DMS53 treated with DMSO at 0.1 percent for 48 hours (cell line): Measurements from ENCODE around the gene WEE1.
"Not testable (repeated sequence)": the region's sequence is repeated elsewhere in the genome, so short reads cannot be mapped to it uniquely, and the experiment has no call there.

Experiments
- DNase-seq: peaks from one replicate; lab custom pipeline; 2025; ENCODE audit not compliant: unreplicated experiment; lab: John Stamatoyannopoulos, UW

Gene WEE1

DNA sequence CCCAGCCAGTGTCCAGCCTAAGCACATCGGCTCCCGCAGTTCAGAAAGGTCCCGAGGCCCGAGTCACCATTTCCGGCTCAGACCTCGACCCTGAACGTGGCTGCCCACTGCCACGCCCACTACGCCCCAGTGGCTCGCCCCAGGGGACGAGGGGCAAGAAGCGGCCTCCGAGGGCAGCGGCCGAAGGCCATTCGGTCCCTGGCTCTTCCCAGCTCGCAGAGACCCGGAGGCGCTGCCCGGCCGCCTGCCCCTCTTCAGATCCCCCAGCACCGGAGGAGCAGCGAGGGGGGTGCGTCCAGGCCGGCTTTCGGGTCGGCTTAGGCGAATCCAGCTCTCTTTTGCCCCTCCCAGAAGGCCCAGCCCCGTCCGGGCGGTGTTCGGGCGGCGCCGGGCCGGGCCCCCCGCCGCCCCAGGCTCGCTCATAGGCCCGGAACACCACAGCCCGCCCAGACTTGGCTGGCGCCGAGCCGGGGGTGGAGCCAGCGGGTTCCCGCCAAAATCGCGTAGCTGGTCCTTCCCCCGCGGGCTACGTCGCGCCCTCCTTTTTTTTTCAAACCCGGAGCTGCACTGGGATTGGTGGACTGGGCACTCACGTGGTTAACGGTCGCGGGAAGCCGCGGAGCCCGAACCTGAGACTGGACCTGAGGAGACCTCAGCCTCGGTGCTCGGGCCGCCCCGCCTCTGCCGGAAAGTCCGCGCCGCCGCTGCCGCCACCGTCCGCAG lies at the start of gene WEE1:
Gene WEE1, plus strand, starts transcription at position 619 of the 723 bp plus-strand sequence. CDS start 264 bp downstream, outside the sequence.
- DNase-seq: peak; percentile 95

DNA sequence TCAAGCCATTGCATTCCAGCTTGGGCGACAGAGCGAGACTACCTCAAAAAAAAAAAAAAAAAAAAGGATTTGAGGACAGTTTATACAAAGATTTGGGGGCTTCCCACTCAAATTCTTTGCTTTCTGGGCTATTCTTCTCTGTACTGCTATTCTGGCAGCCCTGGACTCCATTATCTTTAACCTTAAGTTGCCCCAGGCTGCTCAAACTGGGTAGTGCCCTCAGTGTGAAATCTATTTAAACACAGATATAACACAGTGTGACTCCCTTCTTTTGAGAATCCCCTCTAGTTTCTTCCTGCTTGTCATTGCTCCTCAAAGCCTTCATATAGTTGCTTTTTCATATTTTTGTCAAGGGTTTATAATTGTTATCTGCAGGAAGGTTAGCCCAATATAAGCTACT lies 49.5 kb upstream of the WEE1 start:
- DNase-seq: no peak

DNA sequence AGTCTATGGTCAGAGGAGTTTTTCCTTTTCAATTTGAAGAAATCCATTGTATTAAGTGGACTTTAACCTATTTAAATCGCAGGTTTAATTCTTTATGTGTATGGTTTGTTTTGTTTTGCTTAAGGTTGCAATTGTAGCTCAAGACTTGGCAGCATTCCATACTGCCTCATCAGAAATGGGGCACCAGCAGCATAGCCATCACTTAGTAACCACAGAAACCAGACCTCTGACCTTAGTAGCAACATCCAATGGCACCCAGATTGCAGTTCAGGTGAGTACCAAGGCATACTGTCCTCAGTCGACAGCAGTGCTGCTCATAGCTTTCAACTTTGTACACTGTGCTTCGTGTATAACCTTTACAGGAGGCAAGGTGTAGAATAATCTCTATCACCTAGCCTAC lies 48.4 kb upstream of the WEE1 start:
- no peak for DNase-seq

DNA sequence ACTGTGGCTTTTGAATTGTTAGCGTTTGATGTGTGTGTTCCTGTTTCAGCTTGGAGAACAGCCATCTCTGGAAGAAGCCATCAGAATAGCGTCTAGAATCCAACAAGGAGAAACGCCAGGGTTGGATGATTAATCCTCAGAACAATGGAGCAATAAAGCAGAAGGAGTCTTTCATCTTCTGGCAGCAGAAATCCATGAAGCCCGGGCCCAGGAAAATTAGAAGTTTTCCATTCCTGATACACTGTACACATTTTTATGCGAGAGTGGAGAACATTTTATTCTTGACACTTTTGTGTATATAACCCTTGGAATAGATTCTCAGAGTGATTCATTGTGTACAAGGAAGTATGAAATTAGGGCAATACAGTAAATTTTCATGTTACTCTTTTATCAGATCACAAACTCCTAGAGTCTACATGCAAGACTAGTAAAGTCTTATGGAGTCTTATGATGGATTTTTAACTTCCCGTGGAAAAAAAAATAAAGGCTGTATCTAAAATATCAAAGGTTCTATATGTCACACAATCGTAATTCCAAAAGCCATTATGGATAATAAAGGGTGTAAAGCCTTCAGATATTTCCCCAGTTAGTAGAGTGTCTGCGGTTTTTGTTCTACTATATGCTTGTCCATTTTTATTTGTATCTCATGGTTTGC lies 45.9 kb upstream of the WEE1 start:
- DNase-seq: no peak

DNA sequence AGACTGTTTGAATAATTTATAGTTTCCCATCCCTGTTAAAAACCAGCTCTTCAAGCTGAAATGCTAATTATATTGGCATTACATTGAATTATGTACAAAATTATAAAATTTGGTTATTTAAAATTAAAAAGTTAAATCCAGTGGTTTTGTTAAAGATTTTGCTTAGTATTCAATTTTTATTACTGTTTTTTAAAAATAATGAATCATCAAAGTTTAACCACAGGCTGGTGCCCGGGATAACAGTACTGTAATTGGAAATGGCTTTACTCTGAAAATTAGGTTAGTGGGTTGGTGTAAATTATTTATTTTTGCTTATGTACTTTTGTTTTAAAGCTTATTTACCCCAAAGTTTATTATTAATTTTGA lies 45.4 kb upstream of the WEE1 start:
- DNase-seq: no peak

DNA sequence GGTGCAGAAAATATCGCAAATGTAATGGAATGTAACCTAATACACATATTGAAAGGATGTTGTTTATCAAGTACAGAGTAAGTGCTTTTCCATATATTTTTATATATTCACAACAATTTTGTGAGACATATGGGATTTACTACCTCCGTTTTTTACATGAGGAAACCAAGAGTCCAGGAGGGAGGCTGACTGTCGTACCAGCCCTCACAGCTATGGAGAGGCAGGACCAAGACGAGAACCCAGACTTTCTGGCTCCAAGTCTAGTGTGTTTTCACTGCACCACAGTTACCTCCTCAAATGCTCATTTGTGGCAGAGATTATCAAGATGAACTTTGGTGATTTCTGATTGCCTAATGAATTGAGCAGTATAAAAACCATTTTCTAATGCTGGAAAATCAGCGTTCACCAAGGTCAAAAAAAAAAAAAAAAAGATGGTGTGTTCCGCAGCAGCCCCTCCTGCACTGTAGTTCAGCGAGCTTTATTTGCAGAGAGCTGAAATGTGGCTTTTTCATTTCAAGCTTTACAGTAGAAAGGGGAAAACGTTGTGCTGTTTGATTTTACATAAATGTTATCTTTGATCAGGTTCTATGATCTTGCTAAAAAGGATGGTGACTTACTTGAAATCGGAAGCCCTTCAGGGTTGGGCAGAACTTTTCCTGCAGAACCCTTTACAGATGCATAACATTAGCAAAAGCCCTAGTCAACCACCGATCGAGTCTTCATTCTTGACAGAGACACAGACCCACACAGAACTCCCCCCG lies 44.7 kb upstream of the WEE1 start:
- no peak for DNase-seq

DNA sequence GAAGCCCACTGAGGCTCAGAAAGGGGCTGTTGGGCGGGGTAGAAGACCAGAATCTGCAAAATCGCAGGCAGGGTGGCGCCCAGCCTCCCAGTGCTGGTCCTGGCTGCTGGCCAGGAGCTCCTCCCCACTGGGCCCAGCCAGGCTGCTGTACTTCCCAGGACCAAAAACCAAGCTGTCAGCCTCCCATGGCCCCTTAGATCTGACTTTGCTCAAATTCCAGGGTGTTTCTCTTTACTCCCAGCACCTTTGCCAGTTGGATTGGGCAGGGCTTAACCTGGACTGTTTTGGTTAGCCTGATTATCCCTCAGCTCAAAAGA lies 44.2 kb upstream of the WEE1 start:
- no peak for DNase-seq

DNA sequence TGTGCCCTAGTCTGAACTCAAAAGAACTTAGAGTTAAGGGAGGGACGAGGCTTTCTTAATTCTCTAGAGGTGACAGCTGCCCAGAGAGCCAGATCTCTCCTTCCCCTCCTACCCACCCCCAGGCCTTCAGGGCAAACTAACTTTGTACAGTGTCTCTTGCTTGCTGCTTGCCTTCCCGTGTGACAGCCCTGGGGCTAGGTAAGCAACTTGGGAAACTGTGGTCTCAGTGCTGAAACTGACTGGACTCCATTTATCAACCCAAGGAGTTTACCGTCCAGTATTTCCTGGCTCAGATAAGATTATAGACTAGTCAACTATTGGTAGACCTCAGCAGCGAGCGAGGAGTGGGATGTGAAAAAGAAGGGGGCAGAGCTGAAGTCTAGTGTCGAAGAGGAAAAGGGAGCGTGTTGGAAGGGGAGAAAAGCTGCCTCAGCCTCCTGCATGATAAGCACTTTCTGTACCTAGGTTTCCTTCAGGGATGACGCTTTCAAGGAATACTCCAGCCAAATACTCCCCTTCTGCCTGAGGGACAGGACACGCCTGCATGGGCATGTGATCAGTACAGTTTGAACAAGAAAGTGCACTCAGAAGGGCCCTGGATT lies 43.3 kb upstream of the WEE1 start:
- DNase-seq: no peak

DNA sequence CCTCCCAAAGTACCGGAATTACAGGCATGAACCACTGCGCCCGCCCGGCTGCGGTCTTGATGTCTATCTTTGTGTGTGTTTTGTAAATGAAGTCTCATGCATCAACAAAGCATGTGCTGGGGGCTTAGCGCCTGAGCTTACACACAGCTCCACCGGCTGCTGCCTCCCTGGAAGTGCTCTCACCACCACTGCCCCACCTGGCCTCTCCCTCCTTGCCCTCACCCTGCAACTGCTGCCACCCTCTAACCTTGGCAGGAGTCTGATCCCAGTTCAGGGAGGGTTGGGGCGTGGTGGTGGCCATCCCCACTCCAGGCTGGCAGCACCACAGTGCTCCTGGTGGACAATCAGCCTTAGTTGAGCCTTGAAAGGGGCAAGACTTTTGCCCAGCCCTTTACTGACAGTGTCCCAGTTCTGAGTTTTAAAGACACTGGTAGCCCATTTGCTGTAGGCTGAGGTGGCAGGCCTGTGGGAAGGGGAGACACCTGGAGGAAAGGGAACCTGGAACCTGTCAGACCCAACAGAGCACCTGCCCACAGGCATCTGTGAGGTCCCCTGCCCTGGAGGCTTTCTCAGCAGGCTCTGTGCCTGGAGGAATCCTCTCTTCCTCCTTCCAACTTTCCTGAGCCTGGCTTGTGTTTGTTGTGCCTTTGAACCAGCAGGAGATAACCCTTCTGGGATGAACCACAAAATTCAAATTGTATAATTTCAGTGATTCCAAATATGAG lies 42.4 kb upstream of the WEE1 start:
- DNase-seq: no peak

DNA sequence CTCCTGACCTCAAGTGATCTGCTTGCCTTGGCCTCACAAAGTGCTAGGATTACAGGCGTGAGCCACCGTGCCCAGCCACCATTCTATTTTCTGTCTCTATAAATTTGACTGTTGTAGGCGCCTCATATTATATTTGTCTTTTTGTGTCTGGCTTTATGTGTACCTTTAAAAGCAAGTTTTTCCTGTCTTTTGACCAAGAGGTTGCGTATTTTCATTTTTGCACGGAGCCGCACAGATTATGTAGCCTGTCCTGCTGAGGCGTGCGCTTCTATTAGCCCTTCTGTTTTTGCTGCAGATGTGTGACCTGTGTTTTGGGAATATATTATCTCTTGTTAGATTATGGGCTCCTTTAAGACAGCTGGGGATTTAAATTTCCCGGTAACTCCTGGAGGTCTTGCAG lies 40.4 kb upstream of the WEE1 start:
- no peak for DNase-seq

DNA sequence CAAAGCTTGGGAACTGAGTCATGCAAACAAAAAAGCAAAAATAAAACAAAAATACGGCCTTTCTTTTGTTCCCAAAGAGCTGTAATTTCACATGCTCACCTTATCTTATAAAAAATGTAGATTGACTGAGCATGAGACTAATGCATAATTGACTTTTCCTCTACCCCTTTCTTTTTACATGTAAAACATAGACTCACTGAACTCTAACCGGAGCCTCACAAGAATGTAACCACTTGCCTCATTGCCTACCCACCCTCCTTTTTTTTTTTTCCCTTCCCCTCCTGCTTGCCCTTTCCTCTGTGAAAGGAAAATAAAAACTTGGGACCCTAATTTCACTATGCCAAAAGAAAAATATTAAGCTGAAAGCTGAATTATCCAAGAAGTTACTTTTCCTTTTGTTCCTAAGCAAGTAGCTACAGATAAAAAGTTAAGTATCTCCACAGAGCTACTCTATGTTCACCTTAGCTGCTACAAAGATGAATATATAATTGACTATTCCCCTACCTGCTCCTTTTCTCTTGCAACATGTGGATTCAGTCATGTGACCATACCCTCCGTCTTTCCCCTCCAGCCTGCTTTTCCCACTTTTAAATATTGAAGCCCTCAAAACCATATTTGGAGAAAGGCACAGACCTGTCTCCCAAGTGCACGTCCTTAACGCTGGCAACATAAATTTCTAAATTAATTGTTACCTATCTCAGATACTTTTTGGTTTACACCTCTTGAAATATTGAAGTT lies 39.6 kb upstream of the WEE1 start:
- no peak for DNase-seq

DNA sequence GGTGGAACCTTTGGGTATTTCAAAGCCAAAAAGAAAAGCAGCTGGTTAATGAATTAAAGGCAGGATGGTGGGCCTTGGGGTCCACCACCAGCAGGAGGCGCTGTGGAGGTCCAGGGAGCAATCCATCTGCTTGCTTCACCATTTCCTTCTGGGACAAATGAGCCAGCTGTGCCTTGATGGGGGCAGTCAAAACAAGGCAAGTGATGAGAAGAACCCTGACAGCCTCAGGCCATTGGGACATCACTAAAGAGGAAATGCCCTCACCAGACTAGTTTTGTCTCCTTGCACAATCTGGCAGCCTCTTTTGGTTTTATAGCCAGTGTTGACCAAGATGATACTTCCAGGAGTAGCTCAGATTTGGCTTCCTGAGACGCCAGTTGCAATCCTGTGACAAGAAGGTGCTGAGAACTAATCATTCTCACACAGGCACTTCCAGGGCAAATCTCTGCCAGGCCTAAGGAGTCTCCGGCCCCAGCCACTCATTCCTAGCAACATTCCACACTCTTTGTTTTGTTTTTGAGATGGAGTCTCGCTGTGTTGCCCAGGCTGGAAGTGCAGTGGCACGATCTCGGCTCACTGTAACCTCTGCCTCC lies 38.2 kb upstream of the WEE1 start:
- peak; percentile 33 for DNase-seq

DNA sequence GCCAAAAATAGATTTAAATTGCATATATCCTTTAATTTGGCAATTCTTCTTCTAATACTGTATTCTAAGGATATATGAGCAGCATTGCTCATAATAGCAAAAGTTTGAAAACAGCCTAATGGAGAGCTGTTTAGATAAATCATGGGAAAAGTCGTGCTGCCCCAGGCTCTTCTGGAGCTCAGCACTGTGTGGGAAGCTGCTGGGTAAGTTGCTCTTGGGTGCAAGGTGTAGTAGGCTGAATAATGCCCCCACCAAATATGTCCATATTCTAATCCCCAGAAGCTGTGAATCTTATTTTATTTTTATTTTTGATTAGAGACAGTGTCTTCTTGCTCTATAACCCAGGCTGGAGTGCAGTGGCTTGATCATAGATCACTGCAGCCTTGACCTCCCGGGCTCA lies 34.9 kb upstream of the WEE1 start:
- no peak for DNase-seq

DNA sequence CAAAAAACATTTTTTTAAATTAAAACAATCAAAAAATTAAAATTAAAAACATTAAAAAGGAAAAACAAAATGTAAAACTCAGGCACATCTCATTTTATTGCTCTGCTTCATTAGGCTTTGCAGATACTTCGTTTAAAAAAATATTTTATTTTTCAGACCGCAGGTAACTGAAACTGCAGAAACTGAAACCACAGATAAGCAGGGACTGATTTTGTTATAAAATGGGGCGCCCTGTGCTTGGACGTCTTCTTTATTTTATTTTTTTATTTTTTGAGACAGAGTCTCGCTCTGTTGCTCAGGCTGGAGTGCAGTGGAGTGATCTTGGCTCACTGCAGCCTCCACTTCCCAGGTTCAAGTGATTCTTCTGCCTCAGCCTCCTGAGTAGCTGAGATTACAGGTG lies 24.3 kb upstream of the WEE1 start:
- not testable (repeated sequence) for DNase-seq

DNA sequence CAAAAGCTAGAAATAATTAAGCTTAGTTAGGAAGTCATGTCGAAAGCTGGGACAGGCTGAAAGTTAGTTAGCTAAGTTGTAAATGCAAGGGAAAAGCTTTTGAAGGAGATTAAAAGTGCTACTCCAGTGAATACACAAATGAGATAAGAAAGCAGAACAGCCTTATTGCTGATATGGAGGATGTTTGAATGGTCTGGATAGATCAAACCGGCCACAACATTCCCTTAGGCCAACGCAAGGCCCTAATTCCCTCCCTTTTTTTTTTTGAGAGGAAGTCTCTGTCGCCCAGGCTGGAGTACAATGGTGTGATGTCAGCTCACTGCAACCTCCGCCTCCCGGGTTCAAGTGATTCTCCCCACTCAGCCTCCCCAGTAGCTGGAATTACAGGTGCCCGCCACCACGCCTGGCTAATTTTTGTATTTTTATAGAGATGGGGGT lies 23.3 kb upstream of the WEE1 start:
- DNase-seq: no peak

DNA sequence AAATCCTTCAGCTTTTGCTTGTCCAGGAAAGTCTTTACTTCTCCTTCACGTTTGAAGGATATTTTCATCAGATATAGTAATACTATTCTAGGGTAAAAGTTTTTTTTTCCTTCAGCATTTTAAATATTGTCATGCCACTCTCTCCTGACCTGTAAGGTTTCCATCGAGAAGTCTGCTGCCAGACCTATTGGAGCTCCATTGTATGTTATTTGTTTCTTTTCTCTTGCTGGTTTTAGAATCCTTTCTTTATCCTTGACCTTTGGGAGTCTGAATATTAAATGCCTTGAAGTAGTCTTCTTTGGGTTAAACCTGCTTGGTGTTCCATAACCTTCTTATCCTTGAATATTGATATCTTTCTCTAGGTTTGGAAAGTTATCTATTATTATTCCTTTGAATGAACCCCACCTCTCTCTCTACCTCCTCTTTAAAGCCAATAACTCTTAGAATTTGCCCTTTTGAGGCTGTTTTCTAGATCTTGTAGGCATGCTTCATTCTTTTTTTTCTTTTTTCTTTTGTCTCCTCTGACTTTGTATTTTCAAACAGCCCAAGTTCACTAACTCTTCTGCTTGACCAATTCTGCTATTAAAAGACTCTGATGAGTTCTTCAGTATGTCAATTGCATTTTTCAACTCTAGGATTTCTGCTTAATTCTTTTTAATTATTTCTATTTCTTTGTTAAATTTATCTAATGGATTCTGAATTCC lies 12.0 kb upstream of the WEE1 start:
- no peak for DNase-seq

DNA sequence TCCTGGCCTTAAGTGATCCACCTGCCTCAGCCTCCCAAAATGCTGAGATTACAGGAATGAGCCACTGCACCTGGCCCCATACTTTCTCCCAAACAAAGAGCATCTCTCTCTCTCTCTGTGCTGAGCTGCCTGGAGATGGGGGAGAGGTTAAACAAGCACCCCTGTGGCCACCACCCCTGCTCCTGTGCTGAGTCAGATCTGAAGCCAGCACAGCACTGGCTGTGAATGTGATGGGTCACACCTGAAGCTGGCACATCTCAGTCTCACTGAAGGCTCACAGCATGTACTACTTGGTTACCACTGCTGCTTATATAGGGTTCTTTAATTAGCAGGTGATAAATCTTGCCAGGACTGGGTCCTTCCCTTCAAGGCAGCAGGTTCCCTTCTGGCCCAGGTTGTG lies 10.8 kb upstream of the WEE1 start:
- no peak for DNase-seq

DNA sequence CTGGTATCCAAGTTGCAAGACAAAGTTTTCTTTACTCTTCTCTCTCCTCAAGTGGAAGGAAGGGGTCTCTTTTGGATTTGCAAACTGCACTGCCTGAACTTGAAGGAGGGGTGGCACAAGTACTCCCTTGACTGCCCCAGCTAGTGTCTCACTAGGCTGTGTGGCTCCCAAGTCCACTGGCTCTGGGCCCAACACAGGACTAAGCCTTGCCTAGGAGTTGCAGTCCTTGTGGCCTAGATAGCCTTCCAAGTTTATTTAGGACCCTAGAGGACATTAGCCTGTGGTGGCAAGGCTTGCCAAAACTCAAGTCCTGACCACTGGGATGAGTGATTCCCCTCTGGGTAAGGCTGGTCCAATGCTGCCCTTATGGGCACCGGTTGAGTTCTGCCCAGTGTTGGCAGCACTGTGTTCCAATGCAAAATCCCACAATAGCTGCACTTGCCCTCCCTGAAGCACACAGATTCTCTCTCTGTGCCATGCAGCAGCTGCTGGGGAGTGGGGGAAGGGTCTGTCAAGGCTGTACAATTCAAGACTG lies 10.2 kb upstream of the WEE1 start:
- DNase-seq: no peak

DNA sequence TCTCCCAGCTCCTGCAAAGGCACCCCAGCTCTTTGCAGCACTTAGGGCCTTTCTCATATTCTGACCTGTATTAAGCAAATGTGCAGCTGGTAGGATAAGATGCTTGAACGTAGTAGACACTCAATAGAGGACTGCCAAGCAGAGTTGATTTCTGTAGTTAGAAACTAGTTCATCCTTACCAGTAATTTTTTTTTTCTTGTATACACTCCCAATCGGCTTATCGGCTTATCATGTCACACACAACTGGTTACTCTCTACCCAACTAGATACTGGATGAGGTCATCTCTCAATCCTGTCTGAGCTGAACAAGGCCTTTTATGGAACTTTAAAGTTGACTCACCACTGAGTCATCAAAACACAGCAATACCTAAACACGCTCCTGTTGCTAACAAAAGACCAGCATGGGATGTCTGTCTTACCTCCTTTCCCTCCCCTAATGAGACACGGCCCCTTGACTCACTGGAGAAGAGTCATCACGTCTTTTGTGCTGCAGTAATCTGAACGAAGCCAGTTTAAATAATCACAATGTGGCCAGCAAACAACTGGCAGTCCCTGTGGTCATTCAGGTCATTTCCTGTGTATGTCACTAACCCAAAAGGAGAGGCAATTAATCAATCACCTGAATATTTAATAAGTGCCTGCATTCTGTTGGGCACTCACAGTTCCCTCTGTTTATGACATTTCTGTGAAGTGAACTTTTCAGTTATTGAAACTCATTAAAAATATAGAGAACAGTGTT lies 7.5 kb upstream of the WEE1 start:
- DNase-seq: peak; percentile 99
